Neural cell (in vitro differentiated cells): Measurements from ENCODE around the gene DYDC1. TPM values are rescaled to one million over a fixed set of nuclear protein-coding genes. Genes with fewer than 3 reads are reported as not detected.

ENCODE experiments used
- H2AFZ ChIP-seq: fragments of 200-600, 300-800 bp; sonication (generic), shearing (Covaris generic); 2 replicates; pipeline ENCODE4 v1.6.0; 2014; ENCODE audit warnings: low read depth, mild to moderate bottlenecking, antibody characterized with exemption, low read length, moderate library complexity
- H3F3A ChIP-seq: fragments of 200-600 bp; shearing (Covaris generic); 2 replicates; pipeline ENCODE4 v1.6.1; 2016; ENCODE audit warnings: mild to moderate bottlenecking, moderate library complexity, mixed read lengths, antibody characterized with exemption, low read length; ENCODE audit not compliant: insufficient read depth, poor library complexity, severe bottlenecking
- H3K27ac ChIP-seq: fragments of 200-600, 300-800 bp; sonication (generic), shearing (Covaris generic); 2 replicates; pipeline ENCODE4 v1.5.1; 2014; ENCODE audit warnings: mild to moderate bottlenecking, low read length, moderate library complexity
- H3K27me3 ChIP-seq: fragments of 300-800, 200-600 bp; sonication (generic), shearing (Covaris generic); 2 replicates; pipeline ENCODE4 v1.6.0; 2014; ENCODE audit warnings: mild to moderate bottlenecking, low read depth, low read length, moderate library complexity; ENCODE audit not compliant: insufficient read depth
- H3K36me3 ChIP-seq: fragments of 300-800, 200-600 bp; sonication (generic), shearing (Covaris generic); 2 replicates; pipeline ENCODE4 v1.5.1; 2014; ENCODE audit warnings: mild to moderate bottlenecking, antibody characterized with exemption, low read length, moderate library complexity; ENCODE audit not compliant: insufficient read depth
- H3K4me2 ChIP-seq: fragments of 300-800, 200-600 bp; sonication (generic), shearing (Covaris generic); 2 replicates; pipeline ENCODE4 v1.6.0; 2014; ENCODE audit warnings: mild to moderate bottlenecking, low read length
- H3K4me3 ChIP-seq: fragments of 300-800, 200-600 bp; sonication (generic), shearing (Covaris generic); 2 replicates; pipeline ENCODE4 v1.5.1; 2014; ENCODE audit warnings: mild to moderate bottlenecking, low read length, moderate library complexity
- H3K79me2 ChIP-seq: fragments of 200-600 bp; shearing (Covaris generic); replicated peaks from 2 replicates; pipeline ENCODE4 v1.6.0; 2014; ENCODE audit warnings: mild to moderate bottlenecking, low read length, moderate library complexity; ENCODE audit not compliant: insufficient read depth
- H3K9ac ChIP-seq: fragments of 300-800, 200-600 bp; sonication (generic), shearing (Covaris generic); 2 replicates; pipeline ENCODE4 v1.6.1; 2016; ENCODE audit warnings: mild to moderate bottlenecking, low read length, mixed read lengths
- H3K9me2 ChIP-seq: fragments of 200-600 bp; shearing (Covaris generic); 2 replicates; pipeline ENCODE4 v1.6.1; 2016; ENCODE audit warnings: mild to moderate bottlenecking, low read length, mixed read lengths; ENCODE audit not compliant: insufficient read depth
- H3K9me3 ChIP-seq: fragments of 200-600, 300-800 bp; sonication (generic), shearing (Covaris generic); 2 replicates; pipeline ENCODE4 v1.6.1; 2016; ENCODE audit warnings: mild to moderate bottlenecking, mixed run types, low read length, moderate library complexity, mixed read lengths
- H4K20me1 ChIP-seq: fragments of 200-600 bp; shearing (Covaris generic); 2 replicates; pipeline ENCODE4 v1.6.1; 2016; ENCODE audit warnings: mild to moderate bottlenecking, mixed run types; ENCODE audit not compliant: insufficient read depth
- CTCF ChIP-seq: fragments of 450-650 bp; IDR thresholded peaks from 2 replicates; pipeline ENCODE4 v1.5.1; 2014; ENCODE audit warnings: antibody characterized with exemption, mild to moderate bottlenecking, moderate library complexity; ENCODE audit not compliant: poor library complexity, severe bottlenecking
- EP300 ChIP-seq: fragments of 450-650 bp; conservative IDR thresholded peaks from 2 replicates; pipeline ENCODE4 v1.6.1; 2014; ENCODE audit warnings: antibody characterized with exemption, mild to moderate bottlenecking, moderate library complexity; ENCODE audit not compliant: poor library complexity, severe bottlenecking
- EZH2 ChIP-seq: fragments of 200-600, 300-800 bp; shearing (Covaris generic), sonication (generic); IDR thresholded peaks from 2 replicates; pipeline ENCODE4 v1.6.1; 2014; ENCODE audit warnings: antibody characterized with exemption, low read length, borderline replicate concordance, mild to moderate bottlenecking; ENCODE audit not compliant: insufficient read depth, poor library complexity, severe bottlenecking
- POLR2AphosphoS5 ChIP-seq: IDR thresholded peaks from 2 replicates; pipeline ENCODE4 v1.6.1; 2012
- RAD21 ChIP-seq: fragments of 450-650 bp; conservative IDR thresholded peaks from 2 replicates; pipeline ENCODE4 v1.6.1; 2014; ENCODE audit warnings: antibody characterized with exemption, mild to moderate bottlenecking, moderate library complexity
- REST ChIP-seq: IDR thresholded peaks from 2 replicates; pipeline ENCODE4 v1.6.1; 2012; ENCODE audit warnings: borderline replicate concordance
- SMC3 ChIP-seq: fragments of 450-650 bp; conservative IDR thresholded peaks from 2 replicates; pipeline ENCODE4 v1.6.1; 2014; ENCODE audit warnings: antibody characterized with exemption, mild to moderate bottlenecking, moderate library complexity; ENCODE audit not compliant: poor library complexity
- TAF1 ChIP-seq: IDR thresholded peaks from 2 replicates; pipeline ENCODE4 v1.6.1; 2012; ENCODE audit warnings: low read depth
- polyA plus RNA-seq: library from polyadenylated mRNA; depleted of rRNA; stranded (reverse); fragments of >200 nt; gene quantifications from 2 replicates; pipeline ENCODE4 v1.2.3, GENCODE V29; 2014

Gene DYDC1
- polyA plus RNA-seq, 1 donor from 2014 or later, result not detected

GRCh38 chr10:80351220-80351619 lies 5.3 kb downstream of the DYDC1 start:
- Histone ChIP-seq H2AFZ (no peak overlapping the region), H3K27me3 (no peaks in the 10 kb centered on the region), H3F3A (no peaks in the 10 kb centered on the region), H3K9me2 (no peaks in the 10 kb centered on the region), H3K4me2 (no peak overlapping the region), H3K79me2 (no peaks in the 10 kb centered on the region), H3K36me3 (no peaks in the 10 kb centered on the region), H3K9ac (no peak overlapping the region), H4K20me1 (no peaks in the 10 kb centered on the region), H3K27ac (no peak overlapping the region), H3K4me3 (no peak overlapping the region), H3K9me3 (no peaks in the 10 kb centered on the region)
- TF ChIP-seq TAF1 (no peak), RAD21 (no peak)

GRCh38 chr10:80350251-80350650 lies 6.3 kb downstream of the DYDC1 start:
- no peaks in the 10 kb centered on the region for H4K20me1 ChIP-seq
- no peaks in the 10 kb centered on the region for H3K27me3 ChIP-seq
- no peak for TF ChIP-seq POLR2AphosphoS5
- TF ChIP-seq REST, result no peak
- no peak for TF ChIP-seq RAD21
- TF ChIP-seq EZH2, result no peak
- no peaks in the 10 kb centered on the region for H3K9me3 ChIP-seq
- H3K36me3 ChIP-seq, result no peaks in the 10 kb centered on the region
- no peak overlapping the region for H2AFZ ChIP-seq
- no peaks in the 10 kb centered on the region for H3K79me2 ChIP-seq
- no peak overlapping the region for H3K4me3 ChIP-seq
- no peaks in the 10 kb centered on the region for H3F3A ChIP-seq
- H3K9me2 ChIP-seq, result no peaks in the 10 kb centered on the region
- no peak overlapping the region for H3K27ac ChIP-seq
- H3K4me2 ChIP-seq, result no peak overlapping the region
- H3K9ac ChIP-seq, result no peak overlapping the region

- H3K4me2 ChIP-seq, result peak overlapping the region; percentile 40
- H2AFZ ChIP-seq, result no peak overlapping the region
- H3K9ac ChIP-seq, result no peak overlapping the region
- no peak for TF ChIP-seq CTCF
- TF ChIP-seq TAF1, result no peak
- peak; percentile 66 for TF ChIP-seq EP300
- TF ChIP-seq REST, result no peak
- TF ChIP-seq POLR2AphosphoS5, result peak; percentile 40
- no peak for TF ChIP-seq EZH2
- TF ChIP-seq SMC3, result no peak
- H3K4me3 ChIP-seq, result peak overlapping the region; percentile 46
- no peaks in the 10 kb centered on the region for H3K9me2 ChIP-seq
- H3K9me3 ChIP-seq, result no peaks in the 10 kb centered on the region
- no peaks in the 10 kb centered on the region for H3K79me2 ChIP-seq
- H3K36me3 ChIP-seq, result no peaks in the 10 kb centered on the region
- H3K27me3 ChIP-seq, result no peaks in the 10 kb centered on the region
- H3K27ac ChIP-seq, result peak overlapping the region; percentile 58
- no peaks in the 10 kb centered on the region for H4K20me1 ChIP-seq
- H3F3A ChIP-seq, result peaks cover 2% of the 10 kb centered on the region
Measured at GRCh38 chr10:80344912-80345311, 11.6 kb downstream of the DYDC1 start.
